Neural cell (in vitro differentiated cells): ENCODE results near the gene HAL. TPM values are rescaled to one million over a fixed set of nuclear protein-coding genes. Genes with fewer than 3 reads are reported as not detected.

Experiments used
- H2AFZ ChIP-seq: fragments of 200-600, 300-800 bp; sonication (generic), shearing (Covaris generic); 2 replicates; pipeline ENCODE4 v1.6.0; 2014; ENCODE audit warnings: low read depth, mild to moderate bottlenecking, antibody characterized with exemption, low read length, moderate library complexity
- H3F3A ChIP-seq: fragments of 200-600 bp; shearing (Covaris generic); 2 replicates; pipeline ENCODE4 v1.6.1; 2016; ENCODE audit warnings: mild to moderate bottlenecking, moderate library complexity, mixed read lengths, antibody characterized with exemption, low read length; ENCODE audit not compliant: insufficient read depth, poor library complexity, severe bottlenecking
- H3K27ac ChIP-seq: fragments of 200-600, 300-800 bp; sonication (generic), shearing (Covaris generic); 2 replicates; pipeline ENCODE4 v1.5.1; 2014; ENCODE audit warnings: mild to moderate bottlenecking, low read length, moderate library complexity
- H3K27me3 ChIP-seq: fragments of 300-800, 200-600 bp; sonication (generic), shearing (Covaris generic); 2 replicates; pipeline ENCODE4 v1.6.0; 2014; ENCODE audit warnings: mild to moderate bottlenecking, low read depth, low read length, moderate library complexity; ENCODE audit not compliant: insufficient read depth
- H3K36me3 ChIP-seq: fragments of 300-800, 200-600 bp; sonication (generic), shearing (Covaris generic); 2 replicates; pipeline ENCODE4 v1.5.1; 2014; ENCODE audit warnings: mild to moderate bottlenecking, antibody characterized with exemption, low read length, moderate library complexity; ENCODE audit not compliant: insufficient read depth
- H3K4me2 ChIP-seq: fragments of 300-800, 200-600 bp; sonication (generic), shearing (Covaris generic); 2 replicates; pipeline ENCODE4 v1.6.0; 2014; ENCODE audit warnings: mild to moderate bottlenecking, low read length
- H3K4me3 ChIP-seq: fragments of 300-800, 200-600 bp; sonication (generic), shearing (Covaris generic); 2 replicates; pipeline ENCODE4 v1.5.1; 2014; ENCODE audit warnings: mild to moderate bottlenecking, low read length, moderate library complexity
- H3K79me2 ChIP-seq: fragments of 200-600 bp; shearing (Covaris generic); replicated peaks from 2 replicates; pipeline ENCODE4 v1.6.0; 2014; ENCODE audit warnings: mild to moderate bottlenecking, low read length, moderate library complexity; ENCODE audit not compliant: insufficient read depth
- H3K9ac ChIP-seq: fragments of 300-800, 200-600 bp; sonication (generic), shearing (Covaris generic); 2 replicates; pipeline ENCODE4 v1.6.1; 2016; ENCODE audit warnings: mild to moderate bottlenecking, low read length, mixed read lengths
- H3K9me2 ChIP-seq: fragments of 200-600 bp; shearing (Covaris generic); 2 replicates; pipeline ENCODE4 v1.6.1; 2016; ENCODE audit warnings: mild to moderate bottlenecking, low read length, mixed read lengths; ENCODE audit not compliant: insufficient read depth
- H3K9me3 ChIP-seq: fragments of 200-600, 300-800 bp; sonication (generic), shearing (Covaris generic); 2 replicates; pipeline ENCODE4 v1.6.1; 2016; ENCODE audit warnings: mild to moderate bottlenecking, mixed run types, low read length, moderate library complexity, mixed read lengths
- H4K20me1 ChIP-seq: fragments of 200-600 bp; shearing (Covaris generic); 2 replicates; pipeline ENCODE4 v1.6.1; 2016; ENCODE audit warnings: mild to moderate bottlenecking, mixed run types; ENCODE audit not compliant: insufficient read depth
- CTCF ChIP-seq: fragments of 450-650 bp; IDR thresholded peaks from 2 replicates; pipeline ENCODE4 v1.5.1; 2014; ENCODE audit warnings: antibody characterized with exemption, mild to moderate bottlenecking, moderate library complexity; ENCODE audit not compliant: poor library complexity, severe bottlenecking
- EP300 ChIP-seq: fragments of 450-650 bp; conservative IDR thresholded peaks from 2 replicates; pipeline ENCODE4 v1.6.1; 2014; ENCODE audit warnings: antibody characterized with exemption, mild to moderate bottlenecking, moderate library complexity; ENCODE audit not compliant: poor library complexity, severe bottlenecking
- EZH2 ChIP-seq: fragments of 200-600, 300-800 bp; shearing (Covaris generic), sonication (generic); IDR thresholded peaks from 2 replicates; pipeline ENCODE4 v1.6.1; 2014; ENCODE audit warnings: antibody characterized with exemption, low read length, borderline replicate concordance, mild to moderate bottlenecking; ENCODE audit not compliant: insufficient read depth, poor library complexity, severe bottlenecking
- MXI1 ChIP-seq: fragments of 450-650 bp; conservative IDR thresholded peaks from 2 replicates; pipeline ENCODE4 v1.6.1; 2014; ENCODE audit warnings: antibody characterized with exemption, mild to moderate bottlenecking; ENCODE audit not compliant: poor library complexity, severe bottlenecking
- POLR2AphosphoS5 ChIP-seq: IDR thresholded peaks from 2 replicates; pipeline ENCODE4 v1.6.1; 2012
- RAD21 ChIP-seq: fragments of 450-650 bp; conservative IDR thresholded peaks from 2 replicates; pipeline ENCODE4 v1.6.1; 2014; ENCODE audit warnings: antibody characterized with exemption, mild to moderate bottlenecking, moderate library complexity
- REST ChIP-seq: IDR thresholded peaks from 2 replicates; pipeline ENCODE4 v1.6.1; 2012; ENCODE audit warnings: borderline replicate concordance
- SMC3 ChIP-seq: fragments of 450-650 bp; conservative IDR thresholded peaks from 2 replicates; pipeline ENCODE4 v1.6.1; 2014; ENCODE audit warnings: antibody characterized with exemption, mild to moderate bottlenecking, moderate library complexity; ENCODE audit not compliant: poor library complexity
- TAF1 ChIP-seq: IDR thresholded peaks from 2 replicates; pipeline ENCODE4 v1.6.1; 2012; ENCODE audit warnings: low read depth
- polyA plus RNA-seq: library from polyadenylated mRNA; depleted of rRNA; stranded (reverse); fragments of >200 nt; gene quantifications from 2 replicates; pipeline ENCODE4 v1.2.3, GENCODE V29; 2014

Gene HAL
- polyA plus RNA-seq, 1 donor from 2014 or later, result not detected

DNA sequence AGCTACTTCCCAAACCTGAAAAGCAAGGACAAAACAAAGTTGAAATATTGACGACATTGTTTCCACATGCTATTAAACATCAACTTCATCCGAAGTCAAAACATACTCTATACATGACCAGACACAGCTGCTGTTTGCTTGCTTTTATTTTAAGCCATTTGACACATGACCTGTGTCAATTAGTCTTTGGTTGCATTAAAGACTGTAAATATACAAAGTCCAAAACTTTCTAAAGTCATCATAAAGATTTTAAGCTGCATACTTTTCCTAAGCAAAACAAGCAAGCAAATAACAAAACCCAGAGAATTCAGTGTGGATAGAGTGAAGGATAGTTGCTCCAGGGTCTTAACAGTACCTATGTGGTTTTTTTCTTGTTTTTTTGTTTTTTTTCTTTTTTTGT is 21.8 kb downstream of the HAL start:
- Histone ChIP-seq H3K27me3 (no peaks in the 10 kb centered on the region), H3K9me3 (no peaks in the 10 kb centered on the region), H3K4me2 (no peak overlapping the region), H3K36me3 (no peaks in the 10 kb centered on the region), H3K9ac (no peak overlapping the region), H3K4me3 (no peak overlapping the region), H3K27ac (no peak overlapping the region), H2AFZ (no peak overlapping the region), H4K20me1 (no peaks in the 10 kb centered on the region), H3K79me2 (no peaks in the 10 kb centered on the region), H3K9me2 (no peaks in the 10 kb centered on the region), H3F3A (no peaks in the 10 kb centered on the region)
- no peak for TF ChIP-seq MXI1
- no peak for TF ChIP-seq POLR2AphosphoS5
- TF ChIP-seq EZH2, result no peak
- TF ChIP-seq SMC3, result no peak
- TF ChIP-seq TAF1, result no peak
- no peak for TF ChIP-seq EP300
- TF ChIP-seq CTCF, result no peak
- no peak for TF ChIP-seq REST

DNA sequence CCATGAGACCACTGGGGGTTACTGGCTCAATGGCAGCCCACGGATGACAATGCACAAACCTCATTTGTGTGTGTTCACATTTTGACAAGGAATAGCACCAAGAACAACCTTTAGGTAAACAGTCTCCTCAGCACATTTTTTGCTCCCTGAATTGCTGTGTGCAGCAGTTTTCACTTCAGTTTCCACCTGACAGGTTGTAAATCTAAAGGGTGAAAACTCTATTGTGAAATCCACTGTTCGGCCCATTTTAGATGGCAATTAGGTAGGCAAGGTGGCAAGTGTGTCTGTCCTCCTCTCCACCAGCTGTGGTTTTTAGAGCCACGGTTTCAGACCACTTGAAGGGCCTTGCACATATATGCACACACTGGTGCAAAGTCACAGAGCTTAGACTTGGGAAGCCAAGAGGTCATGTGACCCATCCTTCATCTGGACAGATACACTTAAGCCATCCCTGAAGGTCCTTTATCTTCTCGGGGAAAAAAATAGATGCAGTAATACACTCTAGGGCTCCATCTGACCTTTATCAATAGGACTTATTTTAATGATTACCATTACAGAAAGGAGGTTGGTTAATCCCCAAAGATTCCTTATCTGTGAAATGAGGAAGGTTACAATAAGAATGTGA is 23.2 kb downstream of the HAL start:
- Histone ChIP-seq H3K4me3 (no peak overlapping the region), H3K27me3 (no peaks in the 10 kb centered on the region), H3K36me3 (no peaks in the 10 kb centered on the region), H3K9me3 (no peaks in the 10 kb centered on the region), H3K79me2 (no peaks in the 10 kb centered on the region), H4K20me1 (no peaks in the 10 kb centered on the region), H3K9ac (no peak overlapping the region), H3K4me2 (no peak overlapping the region), H2AFZ (no peak overlapping the region), H3F3A (no peaks in the 10 kb centered on the region), H3K27ac (no peak overlapping the region), H3K9me2 (no peaks in the 10 kb centered on the region)
- TF ChIP-seq EZH2 (no peak), TAF1 (no peak), REST (no peak), EP300 (no peak), CTCF (no peak), RAD21 (no peak), MXI1 (no peak), SMC3 (no peak), POLR2AphosphoS5 (no peak)
